Stimulated activated CD8-positive, alpha-beta memory T cell treated with anti-CD3 and anti-CD28 coated beads, Interleukin-7, amount 100 ng/mL, for 48 hours (primary cell): ENCODE data around the gene PHACTR3.
"Not testable (repeated sequence)": the region's sequence is repeated elsewhere in the genome, so short reads cannot be mapped to it uniquely, and the experiment has no call there.

Experiments
- DNase-seq, 2 donors: peaks; one replicate each; pipeline ENCODE4 v3.0.0-alpha.2; 2020; ENCODE audit warnings: low read depth in 1 of 2; ENCODE audit errors: extremely low read depth in 1 of 2

Gene PHACTR3

DNA sequence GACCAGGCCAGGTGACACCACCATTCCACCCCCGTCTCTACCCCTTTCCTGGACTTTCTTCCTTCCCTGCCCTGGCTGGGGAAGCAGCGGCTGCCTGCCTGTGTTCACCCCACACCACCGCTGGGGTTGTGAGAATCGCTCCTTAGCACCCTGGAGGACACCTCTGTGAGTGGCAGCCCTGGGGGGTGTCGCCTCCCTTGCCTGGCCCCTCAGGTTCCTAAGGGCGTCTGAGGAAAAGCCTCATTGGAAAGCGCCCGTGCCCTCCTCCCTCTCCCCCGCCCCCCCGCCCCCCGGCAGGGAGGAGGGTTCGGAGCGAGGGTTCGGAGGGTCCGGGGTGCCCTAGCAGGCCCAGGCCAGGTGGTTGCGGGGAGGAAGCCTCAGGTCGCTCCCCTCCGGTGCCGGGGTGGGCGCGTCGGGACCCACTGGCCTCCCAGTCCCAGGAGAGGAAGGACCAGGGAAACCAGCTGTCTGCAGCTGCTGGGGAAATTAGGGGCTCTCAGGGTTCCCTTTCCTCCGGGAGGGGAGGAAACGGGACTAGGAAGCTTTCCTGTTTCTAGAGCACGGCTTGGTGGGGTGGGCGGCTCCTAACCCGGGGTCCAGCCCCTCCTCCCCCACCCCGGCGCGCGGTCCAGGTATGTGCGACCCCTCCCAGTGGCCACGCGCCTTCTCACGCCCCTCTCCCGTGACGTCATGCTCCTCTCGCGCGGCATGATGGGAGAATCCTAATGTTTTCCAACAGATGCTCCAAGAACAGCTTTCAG is at the start of gene PHACTR3:
TSS of gene PHACTR3 (plus strand) at position 760 of the 761 bp plus-strand sequence. CDS start 475 bp downstream, outside the sequence.
- no peak for DNase-seq

GRCh38 chr20:59557733-59558529 is 46.4 kb upstream of the PHACTR3 start:
- not testable (repeated sequence) for DNase-seq

DNA sequence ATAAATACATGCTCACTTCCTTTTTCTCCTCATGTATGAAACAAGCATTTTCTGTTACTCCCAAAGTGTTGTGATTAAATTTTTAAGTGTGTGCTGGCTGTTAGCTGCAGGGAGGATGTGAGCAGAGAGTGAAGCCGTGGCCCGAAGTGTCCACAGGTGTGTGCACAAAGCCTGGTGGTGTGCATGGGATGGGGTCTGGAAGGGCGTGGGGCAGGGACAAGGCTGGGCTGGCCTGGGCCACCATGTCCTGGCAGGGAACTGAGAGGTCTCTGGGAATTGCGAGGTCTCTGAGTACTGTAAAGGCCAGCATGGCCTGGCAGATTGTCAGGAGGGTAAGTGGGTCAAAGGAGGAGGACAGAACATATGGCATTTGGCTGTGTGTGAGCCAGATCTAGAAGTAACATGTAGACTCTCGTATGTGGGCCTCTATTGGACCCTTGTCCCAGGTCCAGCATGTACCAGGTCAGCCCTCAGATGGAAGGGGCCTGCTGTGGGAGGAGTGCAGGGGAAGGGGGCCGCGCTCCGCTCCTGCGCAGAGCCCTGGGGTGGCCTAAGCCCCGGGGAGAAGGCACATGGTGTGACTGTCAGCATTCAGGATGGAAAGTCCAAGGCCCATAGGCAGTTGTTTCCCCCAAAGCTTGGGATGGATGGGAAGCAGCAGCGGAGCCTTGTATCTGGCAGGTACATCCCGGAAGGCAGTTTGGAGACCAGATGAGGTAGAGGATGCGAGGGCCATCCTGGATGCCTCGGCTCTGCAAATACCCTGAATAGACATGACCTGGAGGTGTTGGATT is 45.1 kb upstream of the PHACTR3 start:
- no peak for DNase-seq

- no peak for DNase-seq
These were observed 44.5 kb upstream of the PHACTR3 start for GRCh38 chr20:59559863-59560262.

GRCh38 chr20:59560588-59561227 is 43.6 kb upstream of the PHACTR3 start:
- DNase-seq: no peak

DNA sequence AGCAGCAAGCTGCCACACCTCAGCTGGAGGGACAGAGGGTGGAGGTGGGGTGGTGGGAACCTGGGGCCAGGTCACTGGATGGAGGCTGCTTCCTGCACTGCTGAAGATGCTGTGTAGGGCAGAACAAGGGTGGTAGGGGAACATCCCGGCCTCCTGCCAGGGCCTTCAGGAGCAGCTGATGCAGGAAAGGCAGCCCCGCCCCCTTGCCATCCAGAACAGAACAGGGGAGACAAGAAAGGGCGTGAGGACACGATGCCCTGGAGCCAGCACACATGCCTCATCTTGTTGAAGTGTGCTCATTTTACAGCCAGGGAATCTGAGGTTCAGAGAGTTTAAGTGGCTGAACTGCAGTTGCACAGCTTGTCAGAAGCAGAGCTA is 43.1 kb upstream of the PHACTR3 start:
- no peak for DNase-seq

DNA sequence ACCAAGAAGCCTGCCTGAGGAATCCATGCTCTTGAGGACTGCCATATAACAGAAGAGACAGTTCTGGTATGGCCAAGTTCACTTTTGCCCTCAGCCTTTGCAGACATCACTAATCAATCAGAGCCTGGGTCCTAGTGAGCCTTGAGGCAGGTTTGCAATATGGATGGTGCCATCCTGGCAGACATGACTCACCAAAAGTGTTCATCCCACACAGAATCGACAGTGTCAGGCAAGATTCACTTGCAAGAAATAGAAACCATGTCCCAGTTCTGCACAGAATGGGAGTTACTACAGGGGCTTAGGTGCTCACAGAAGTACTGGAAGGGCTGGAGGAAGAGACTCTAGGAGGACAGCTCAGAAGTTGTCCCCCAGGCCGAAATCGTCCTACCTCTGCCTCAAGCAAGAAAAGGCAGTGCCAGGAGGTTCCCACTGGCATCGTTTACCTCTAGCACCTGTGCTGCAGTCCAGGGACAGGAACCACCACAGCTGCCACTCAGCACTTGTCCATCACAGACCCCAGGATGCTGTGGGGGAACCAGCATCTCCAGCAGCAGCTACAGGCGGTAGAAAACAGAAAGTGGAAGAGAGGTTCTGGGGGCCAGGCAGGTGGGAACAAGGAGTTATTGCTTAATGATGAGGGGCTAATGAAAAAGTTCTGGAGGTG is 42.6 kb upstream of the PHACTR3 start:
- DNase-seq: no peak

GRCh38 chr20:59564171-59564570 is 40.2 kb upstream of the PHACTR3 start:
- no peak for DNase-seq

- no peak for DNase-seq
These were observed 39.4 kb upstream of the PHACTR3 start for GRCh38 chr20:59564943-59565342.

DNA sequence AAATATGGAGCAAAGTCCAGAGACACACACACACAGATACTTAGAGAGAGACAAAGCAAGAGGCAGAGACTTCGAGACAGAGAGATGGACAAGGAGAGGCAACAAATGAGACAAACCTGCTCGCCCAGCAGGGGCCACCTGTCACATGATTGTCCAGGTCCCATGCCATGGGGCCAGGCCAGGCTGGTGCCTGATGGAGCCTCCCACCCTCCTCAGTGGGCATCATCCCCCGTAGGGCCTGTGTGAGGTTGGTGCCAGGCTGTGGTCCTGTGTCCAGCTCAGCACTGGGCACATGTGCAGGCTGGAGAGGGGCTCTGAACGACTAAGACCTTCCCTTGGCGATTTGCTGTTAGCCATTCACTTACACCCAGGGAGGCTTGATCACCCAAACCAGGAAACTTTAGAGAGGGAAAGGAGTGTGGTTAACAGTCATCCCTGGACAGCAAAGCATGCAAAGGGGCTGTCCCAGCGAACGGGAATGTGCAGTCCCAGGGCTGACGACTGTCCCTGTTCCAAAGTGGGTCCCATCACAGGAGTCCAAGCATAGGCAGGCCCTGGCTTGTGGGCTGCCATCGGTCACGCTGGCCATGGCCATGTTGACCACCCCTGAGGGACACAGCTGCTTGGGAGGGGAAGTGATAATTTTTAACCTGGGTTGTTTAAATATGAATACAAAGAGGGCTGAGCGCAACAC is 38.4 kb upstream of the PHACTR3 start:
- DNase-seq: no peak

- no peak for DNase-seq
These were observed 37.5 kb upstream of the PHACTR3 start for GRCh38 chr20:59566631-59567524.

DNA sequence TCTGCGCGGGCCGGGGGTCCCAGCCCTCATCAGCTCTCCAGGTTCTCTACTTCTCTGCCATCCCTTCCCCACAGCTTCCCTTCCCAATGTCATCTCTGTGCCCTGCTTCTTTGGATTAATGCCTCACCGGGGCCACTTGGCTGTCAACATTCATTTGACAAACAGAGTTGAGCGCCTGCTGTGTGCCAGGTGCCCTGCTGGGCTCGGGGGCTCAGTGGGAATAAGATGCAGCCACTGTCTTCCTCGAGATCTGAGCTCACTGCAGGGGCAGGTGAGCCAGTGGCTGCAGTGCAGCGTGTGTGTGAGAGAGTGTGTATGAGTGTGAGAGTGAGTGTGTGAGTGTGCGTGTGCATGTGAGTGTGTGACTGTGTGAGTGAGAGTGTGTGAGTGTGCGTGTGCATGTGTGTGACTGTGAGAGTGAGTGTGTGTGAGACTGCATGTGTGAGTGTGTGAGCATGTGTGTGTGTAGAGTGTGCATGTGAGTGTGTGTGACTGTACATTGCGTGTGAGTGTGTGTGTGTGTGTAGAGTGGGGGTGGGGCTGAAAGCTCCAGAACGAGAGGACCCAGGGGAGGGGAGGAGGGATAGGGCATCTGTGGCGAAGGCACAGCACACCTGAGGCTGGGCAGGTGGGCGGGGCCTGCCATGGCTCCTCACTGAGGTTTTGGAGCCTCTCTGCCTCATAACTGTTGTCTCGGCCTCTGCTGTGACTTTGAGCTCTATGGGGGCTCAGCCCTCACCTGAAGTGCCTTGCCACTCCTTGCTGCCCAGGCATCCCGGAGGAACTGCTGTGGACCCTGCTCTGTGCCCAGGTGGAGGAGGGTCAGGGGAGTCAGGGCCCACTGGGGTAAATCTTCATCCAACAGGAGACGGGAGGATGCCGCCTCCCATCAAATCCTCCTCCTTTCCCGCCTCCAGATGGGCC is 36.5 kb upstream of the PHACTR3 start:
- no peak for DNase-seq

- DNase-seq: no peak
These were observed 35.8 kb upstream of the PHACTR3 start for GRCh38 chr20:59568509-59569024.

- DNase-seq: no peak
These were observed 35.0 kb upstream of the PHACTR3 start for GRCh38 chr20:59569305-59569704.

GRCh38 chr20:59571151-59571550 is 33.2 kb upstream of the PHACTR3 start:
- DNase-seq: no peak

DNA sequence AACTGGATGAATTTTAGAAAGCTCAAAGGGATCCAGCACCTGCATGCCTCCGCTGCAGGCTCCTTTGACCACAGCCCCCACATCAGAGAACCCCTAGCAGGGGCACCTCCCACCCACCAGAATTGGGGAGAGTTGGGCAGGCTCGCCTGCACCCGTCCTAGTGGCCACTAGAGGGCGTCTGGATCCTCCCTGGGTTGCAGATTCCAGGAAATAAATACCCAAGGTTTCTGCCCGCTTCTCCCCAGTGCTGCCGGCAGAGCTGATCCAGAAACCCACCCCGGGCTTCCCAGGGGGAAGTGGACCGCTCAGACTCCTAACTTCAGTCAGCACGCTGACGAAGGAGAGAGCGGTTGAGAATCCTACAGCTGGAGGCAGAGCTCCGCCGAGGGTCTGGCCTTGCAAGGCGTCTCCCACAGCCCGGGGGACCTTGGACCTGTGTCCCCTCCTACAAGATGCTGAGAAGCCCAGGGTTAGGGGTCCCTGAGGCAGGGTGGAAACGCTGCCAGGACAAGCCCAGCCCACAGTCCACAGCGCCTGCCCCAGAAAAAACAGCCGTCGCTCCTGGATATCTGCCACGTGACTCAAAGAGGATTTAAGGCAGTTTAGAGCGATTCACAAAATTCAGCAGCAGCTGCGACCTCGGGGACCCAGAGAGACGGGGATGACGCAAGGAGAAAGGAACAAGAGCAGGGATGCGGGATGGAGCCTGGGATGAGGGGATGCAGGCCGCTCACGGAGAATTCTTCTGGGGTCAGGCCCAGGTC is 32.6 kb upstream of the PHACTR3 start:
- DNase-seq: peak; percentile 3 to 30

DNA sequence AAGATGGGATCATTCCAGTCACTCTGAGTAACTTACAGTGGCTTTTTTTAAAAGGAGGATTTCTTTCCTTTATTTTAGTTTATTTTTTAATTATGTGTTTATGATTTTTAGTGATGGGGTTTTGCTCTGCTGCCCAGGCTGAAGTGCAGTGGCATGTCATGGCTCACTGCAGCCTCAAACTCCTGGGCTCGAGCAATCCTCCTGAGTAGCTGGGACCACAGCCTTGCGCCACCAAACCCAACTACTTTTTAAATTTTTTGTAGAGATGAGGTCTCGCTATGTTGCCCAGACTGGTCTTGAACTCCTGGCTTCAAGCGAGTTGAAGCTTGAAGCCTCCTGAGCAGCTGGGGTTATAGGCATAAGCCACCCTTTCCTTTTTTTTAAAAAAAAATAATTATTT is 31.8 kb upstream of the PHACTR3 start:
- DNase-seq: no peak
